ENCODE measurements around the gene ABCG1.

ABCG1 gene

GRCh38 chr21:42340187-42341050 is 121.5 kb downstream of the ABCG1 start:
- no peak overlapping the region for H3K4me3 ChIP-seq (ENCODE audit: low read length)
- no peak for TF ChIP-seq CTCF (IDR thresholded peaks at IDR 0.05; ENCODE audit: insufficient read depth, low read depth, low read length, missing control alignments)
- DNase-seq (ENCODE audit: low read depth) = no peak

- no peak overlapping the region for H3K4me3 ChIP-seq (ENCODE audit: low read length)
- no peak for DNase-seq (ENCODE audit: low read depth)
- TF ChIP-seq CTCF (IDR thresholded peaks at IDR 0.05; ENCODE audit: insufficient read depth, low read depth, low read length, missing control alignments) = no peak
Observed at GRCh38 chr21:42341776-42342542, 123.0 kb downstream of the ABCG1 start.

- no peak for TF ChIP-seq CTCF (IDR thresholded peaks at IDR 0.05; ENCODE audit: insufficient read depth, low read depth, low read length, missing control alignments)
- no peak overlapping the region for H3K4me3 ChIP-seq (ENCODE audit: low read length)
- DNase-seq (ENCODE audit: low read depth) = no peak
Observed at GRCh38 chr21:42343101-42343500, 124.2 kb downstream of the ABCG1 start.

- no peak for DNase-seq (ENCODE audit: low read depth)
- no peak overlapping the region for H3K4me3 ChIP-seq (ENCODE audit: low read length)
- no peak for TF ChIP-seq CTCF (IDR thresholded peaks at IDR 0.05; ENCODE audit: insufficient read depth, low read depth, low read length, missing control alignments)
Observed at GRCh38 chr21:42343556-42343955, 124.6 kb downstream of the ABCG1 start.

GRCh38 chr21:42343963-42344510 is 125.1 kb downstream of the ABCG1 start:
- H3K4me3 ChIP-seq (ENCODE audit: low read length) = no peak overlapping the region
- no peak for DNase-seq (ENCODE audit: low read depth)
- TF ChIP-seq CTCF (IDR thresholded peaks at IDR 0.05; ENCODE audit: insufficient read depth, low read depth, low read length, missing control alignments) = no peak

- H3K4me3 ChIP-seq (ENCODE audit: low read length) = no peak overlapping the region
- no peak for TF ChIP-seq CTCF (IDR thresholded peaks at IDR 0.05; ENCODE audit: insufficient read depth, low read depth, low read length, missing control alignments)
- no peak for DNase-seq (ENCODE audit: low read depth)
Observed at GRCh38 chr21:42344631-42345030, 125.7 kb downstream of the ABCG1 start.

Data from epithelial cell of esophagus (primary cell).